Hepatocyte (in vitro differentiated cells): ENCODE measurements around the gene ADGRA3.

Experiments
- EZH2 ChIP-seq: fragments of 200-600 bp; sonication (generic); IDR thresholded peaks from 2 replicates; pipeline ENCODE4 v1.6.1; 2016; ENCODE audit warnings: antibody characterized with exemption, mild to moderate bottlenecking, borderline replicate concordance
- TF ChIP-seq, protein P1 (sequence below): fragments of 200-600 bp; sonication (generic); IDR thresholded peaks from 2 replicates; pipeline ENCODE4 v1.5.1; 2016; ENCODE audit warnings: antibody characterized with exemption, mild to moderate bottlenecking; ENCODE audit not compliant: poor library complexity

DNA sequence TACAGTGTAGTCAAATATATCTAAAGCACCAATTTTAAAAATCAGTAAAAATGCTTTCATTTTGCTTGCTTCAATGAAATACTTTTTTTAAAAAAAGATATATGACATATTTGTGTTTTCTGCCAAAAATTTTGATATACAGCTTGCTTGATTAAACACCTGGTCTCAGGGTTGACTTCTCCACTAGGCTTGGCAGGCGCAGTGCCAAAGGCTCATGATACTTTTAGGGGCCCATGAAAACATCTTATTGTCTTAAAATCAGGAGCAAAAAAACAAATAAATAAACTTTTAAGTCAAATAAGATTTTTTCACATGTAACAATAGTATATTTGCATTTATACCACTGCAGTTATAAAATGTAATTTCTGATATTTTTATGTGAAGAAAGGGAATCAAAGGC lies 95.6 kb downstream of the ADGRA3 start:
- TF ChIP-seq, protein P1, sequence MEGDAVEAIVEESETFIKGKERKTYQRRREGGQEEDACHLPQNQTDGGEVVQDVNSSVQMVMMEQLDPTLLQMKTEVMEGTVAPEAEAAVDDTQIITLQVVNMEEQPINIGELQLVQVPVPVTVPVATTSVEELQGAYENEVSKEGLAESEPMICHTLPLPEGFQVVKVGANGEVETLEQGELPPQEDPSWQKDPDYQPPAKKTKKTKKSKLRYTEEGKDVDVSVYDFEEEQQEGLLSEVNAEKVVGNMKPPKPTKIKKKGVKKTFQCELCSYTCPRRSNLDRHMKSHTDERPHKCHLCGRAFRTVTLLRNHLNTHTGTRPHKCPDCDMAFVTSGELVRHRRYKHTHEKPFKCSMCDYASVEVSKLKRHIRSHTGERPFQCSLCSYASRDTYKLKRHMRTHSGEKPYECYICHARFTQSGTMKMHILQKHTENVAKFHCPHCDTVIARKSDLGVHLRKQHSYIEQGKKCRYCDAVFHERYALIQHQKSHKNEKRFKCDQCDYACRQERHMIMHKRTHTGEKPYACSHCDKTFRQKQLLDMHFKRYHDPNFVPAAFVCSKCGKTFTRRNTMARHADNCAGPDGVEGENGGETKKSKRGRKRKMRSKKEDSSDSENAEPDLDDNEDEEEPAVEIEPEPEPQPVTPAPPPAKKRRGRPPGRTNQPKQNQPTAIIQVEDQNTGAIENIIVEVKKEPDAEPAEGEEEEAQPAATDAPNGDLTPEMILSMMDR: no peak
- TF ChIP-seq EZH2: no peak
